Raji (cell line): ENCODE results near the gene ASPDH.

Source experiments
- POLR2A ChIP-seq: IDR thresholded peaks from 2 replicates; pipeline ENCODE4 v1.6.1; 2011; ENCODE audit warnings: low read depth, low read length, control low read depth; ENCODE audit not compliant: insufficient read depth

The ASPDH gene

GRCh38 chr19:50482271-50482855, 31.4 kb downstream of the ASPDH start:
- no peak for TF ChIP-seq POLR2A

- no peak for TF ChIP-seq POLR2A
Measured at GRCh38 chr19:50481351-50482149, 32.2 kb downstream of the ASPDH start.

DNA sequence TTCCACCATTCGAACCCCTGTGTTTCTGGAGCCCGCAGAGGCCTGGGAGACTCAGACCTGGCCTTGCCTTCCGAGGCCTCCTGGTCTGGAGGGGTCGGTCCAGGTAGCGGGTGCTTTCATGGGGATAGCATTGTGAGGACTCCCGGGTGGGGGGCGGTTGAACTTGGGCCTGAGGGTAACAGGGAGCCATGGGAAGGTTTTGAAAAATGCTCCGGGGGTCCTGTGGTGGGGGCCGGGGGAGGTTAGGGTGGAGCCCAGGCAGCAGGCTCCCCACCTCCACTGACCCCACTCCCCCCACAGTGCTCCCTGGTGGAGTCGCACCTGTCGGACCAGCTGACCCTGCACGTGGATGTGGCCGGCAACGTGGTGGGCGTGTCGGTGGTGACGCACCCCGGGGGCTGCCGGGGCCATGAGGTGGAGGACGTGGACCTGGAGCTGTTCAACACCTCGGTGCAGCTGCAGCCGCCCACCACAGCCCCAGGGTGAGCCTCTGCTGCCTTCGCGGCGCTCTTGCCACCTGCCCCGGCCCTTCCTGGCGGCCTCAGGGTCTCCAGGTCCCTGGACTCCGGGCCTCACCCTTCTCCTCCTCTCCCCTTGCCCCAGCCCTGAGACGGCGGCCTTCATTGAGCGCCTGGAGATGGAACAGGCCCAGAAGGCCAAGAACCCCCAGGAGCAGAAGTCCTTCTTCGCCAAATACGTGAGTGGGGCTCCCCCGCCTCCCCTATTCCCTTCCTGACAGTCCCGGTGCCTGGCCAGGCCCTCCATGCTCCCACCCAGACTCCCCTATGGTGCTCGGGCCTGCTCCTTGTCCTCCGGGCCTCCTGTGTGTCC, 33.2 kb downstream of the ASPDH start:
- no peak for TF ChIP-seq POLR2A

- TF ChIP-seq POLR2A = no peak
Measured at GRCh38 chr19:50479761-50480251, 33.9 kb downstream of the ASPDH start.

- TF ChIP-seq POLR2A = no peak
Measured at GRCh38 chr19:50478901-50479715, 34.6 kb downstream of the ASPDH start.

DNA sequence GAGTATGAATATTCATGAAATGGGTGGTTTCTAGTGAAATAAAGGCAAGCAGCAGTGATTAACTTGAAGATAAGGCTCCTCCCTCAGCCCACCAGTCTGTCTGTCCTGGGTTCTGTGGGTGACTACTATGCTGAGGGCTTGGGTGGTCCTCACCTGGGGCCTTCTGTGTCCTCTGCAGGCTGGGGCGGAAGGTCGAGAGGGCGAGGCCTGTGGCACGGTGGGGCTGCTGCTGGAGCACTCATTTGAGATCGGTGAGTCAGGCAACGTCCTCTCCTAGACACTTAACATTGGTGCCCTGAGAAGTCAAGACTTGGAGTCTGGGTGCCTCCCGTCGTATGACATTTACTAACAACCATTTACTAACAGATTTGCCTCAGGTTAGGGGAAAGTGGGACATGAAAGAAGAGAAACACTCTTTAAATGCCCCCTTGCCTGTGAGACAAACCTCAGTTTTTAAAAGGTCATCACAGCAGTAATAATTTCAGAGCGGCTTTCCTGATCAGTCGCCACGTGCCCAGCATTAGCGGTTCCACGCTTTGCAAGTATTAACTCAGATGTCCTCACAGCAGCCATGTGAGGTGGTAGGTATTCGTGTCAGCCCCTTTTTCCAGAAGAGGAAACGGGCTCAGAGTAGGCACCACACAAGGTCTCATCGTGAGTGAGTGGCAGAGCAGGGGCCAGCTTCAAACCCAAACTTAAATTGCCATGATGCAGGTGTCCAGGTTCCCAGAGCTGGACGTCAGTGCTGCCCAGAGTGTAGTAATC, 35.8 kb downstream of the ASPDH start:
- no peak for TF ChIP-seq POLR2A

DNA sequence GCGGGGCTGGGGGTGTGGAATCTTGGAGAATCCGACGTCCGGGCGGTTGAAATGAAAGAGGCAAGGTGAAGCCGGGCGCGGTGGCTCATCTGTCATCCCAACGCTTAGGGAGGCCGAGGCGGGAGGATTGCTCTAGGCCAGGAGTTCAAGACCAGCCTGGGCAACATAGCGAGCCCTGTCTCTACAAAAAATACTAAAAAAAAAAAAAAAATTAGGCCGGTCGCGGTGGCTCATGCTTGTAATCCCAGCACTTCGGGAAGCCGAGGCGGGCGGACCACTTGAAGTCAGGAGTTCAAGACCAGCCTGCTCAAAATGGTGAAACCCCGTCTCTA, 36.8 kb downstream of the ASPDH start:
- TF ChIP-seq POLR2A = no peak

DNA sequence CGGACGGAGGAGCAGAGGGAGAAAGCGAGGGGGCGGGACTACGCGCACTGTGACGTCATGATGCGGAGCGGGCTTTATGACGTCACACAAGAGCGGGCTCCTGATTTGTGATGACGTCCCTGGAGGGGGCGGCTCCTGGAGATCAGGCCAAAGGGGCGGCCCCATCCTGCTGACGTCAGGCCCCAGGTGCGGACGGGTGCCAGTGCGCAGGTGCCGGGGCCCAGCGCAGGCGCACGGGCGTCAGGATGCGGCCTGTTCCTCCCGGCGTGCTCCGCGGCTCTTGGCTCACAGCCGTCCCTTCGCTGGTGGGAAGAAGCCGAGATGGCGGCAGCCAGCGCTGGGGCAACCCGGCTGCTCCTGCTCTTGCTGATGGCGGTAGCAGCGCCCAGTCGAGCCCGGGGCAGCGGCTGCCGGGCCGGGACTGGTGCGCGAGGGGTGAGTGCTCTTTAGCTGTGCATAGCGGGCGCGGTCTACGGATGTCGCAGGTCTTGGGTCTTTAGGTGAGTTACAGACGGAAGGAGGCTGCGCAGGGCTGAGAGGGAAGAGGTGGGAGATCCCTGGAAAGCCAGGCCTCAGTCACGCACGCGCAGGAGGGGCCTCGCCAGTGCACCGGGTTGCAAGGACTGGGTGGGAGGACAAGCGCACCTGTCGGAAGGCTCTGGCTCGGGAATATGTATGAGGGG, 37.3 kb downstream of the ASPDH start, which contains the start of the genes EMC10 and GARIN5A:
EMC10 (plus strand) TSS at position 284 of the 683 bp plus-strand sequence; CDS start at position 322, 38 bp downstream.
GARIN5A (minus strand) TSS at position 625 of the 683 bp plus-strand sequence; CDS start at position 165, 460 bp downstream.
- peak; percentile 96 for TF ChIP-seq POLR2A

DNA sequence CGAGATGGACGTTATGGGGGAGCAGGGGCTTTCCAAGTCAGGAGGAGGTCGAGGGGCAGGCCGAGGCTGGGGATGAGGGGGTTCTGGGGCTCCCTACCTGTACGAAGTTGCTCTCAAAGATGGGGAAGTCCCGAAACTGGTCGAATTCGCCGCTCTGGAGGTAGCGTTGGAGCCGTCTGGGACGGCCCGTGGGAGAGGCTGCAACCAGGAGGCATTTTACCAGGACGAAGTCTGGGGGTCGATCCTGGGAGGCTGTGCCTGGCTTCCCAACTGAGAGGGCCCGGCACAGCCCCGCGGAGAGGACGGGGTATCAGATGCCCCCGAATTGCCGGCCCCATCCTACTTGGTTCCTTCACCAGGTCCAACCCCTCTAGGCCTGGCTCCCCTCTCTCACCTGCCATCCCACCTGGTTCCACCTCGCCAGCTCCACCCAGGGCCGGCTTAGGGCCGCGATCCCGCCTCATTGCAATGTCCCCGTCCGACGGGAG, 37.9 kb downstream of the ASPDH start:
- TF ChIP-seq POLR2A = no peak

GRCh38 chr19:50475101-50475568, 38.6 kb downstream of the ASPDH start:
- TF ChIP-seq POLR2A = no peak

DNA sequence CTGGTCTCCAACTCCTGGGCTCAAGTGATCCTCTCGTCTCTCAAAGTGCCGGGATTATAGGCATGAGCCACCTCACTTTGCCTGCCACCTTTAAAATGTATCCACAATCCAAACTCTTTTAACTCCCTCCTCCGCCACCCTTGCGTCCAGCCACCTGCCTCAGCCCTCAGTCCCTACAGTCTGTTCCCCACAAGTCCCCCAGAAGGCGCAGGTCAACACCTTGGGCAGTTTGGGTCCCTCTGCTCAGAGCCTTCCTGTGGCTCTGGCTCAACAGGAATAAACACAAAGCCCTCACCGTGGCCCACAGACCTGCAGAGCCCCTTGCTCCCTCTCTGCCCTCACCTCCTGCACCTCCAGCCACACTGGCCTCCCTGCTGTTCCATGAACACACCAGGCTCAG, 44.9 kb downstream of the ASPDH start:
- no peak for TF ChIP-seq POLR2A

DNA sequence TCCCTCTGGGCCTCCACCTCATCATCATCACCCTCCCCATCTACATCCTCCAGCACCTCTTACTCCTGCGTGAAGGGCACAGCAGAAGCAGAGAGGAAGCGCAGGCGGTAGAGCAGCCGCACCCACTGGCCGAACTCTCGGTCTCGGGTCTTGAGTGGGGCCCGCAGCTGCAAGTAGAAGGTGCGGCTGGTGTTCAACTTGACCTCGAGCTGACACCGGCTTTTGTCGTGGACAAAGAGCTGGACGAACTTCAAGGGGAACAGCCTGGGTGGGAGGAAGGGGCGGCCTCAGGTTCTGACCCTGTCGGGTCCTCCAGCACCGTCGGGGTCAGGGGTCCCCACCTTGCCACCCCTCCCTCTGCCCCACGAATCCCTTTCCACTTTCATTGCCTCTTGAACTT, 46.1 kb downstream of the ASPDH start:
- no peak for TF ChIP-seq POLR2A

- no peak for TF ChIP-seq POLR2A
Measured at GRCh38 chr19:50466706-50467039, 47.0 kb downstream of the ASPDH start.

DNA sequence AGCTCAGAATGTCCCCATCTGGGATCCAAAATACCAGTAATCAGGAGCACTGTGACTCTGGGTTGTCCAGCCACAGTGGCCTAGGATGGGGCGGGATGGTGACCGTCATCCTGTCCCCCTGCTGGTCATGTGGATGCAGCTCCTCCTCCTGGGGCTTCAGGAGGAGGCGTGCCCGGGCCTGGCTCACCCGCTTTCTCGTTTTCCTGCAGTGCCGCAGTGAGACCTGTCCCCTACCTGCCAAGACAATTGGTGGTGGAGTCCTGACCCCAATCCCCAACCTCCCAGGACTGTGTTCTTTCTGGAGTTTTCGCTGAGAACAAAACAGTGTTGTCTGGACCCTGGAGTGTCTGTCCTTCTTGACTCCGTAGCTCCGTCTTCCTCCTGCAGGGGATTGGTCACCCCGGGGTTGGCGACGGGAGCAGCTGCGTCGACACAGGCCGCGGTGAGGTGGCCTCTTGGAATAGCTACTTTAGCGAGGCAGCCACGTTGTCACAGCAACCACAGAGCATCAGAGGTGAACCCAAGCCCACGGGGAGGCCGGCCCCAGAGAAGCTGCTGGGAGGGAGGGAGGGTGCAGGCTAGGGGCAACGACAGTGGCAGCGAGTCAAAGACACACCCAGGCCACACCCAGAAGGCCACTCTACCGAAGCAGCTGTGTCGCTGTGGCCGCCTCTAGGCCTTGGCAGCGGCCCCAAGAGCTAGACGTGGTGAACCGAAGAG, 47.6 kb downstream of the ASPDH start:
- no peak for TF ChIP-seq POLR2A
